GM18868 (cell line): ENCODE results near the gene FN1.
"Not testable (repeated sequence)": the region's sequence is repeated elsewhere in the genome, so short reads cannot be mapped to it uniquely, and the experiment has no call there.

Experiments used
- ATAC-seq: cut with Tn5 transposase; IDR thresholded peaks from one replicate; pipeline ENCODE4 v1.9.1; 2021; ENCODE audit warnings: mild to moderate bottlenecking, moderate library complexity; ENCODE audit not compliant: unreplicated experiment

FN1 gene

GRCh38 chr2:215409331-215410127 is 26.3 kb downstream of the FN1 start:
- ATAC-seq: no peak

GRCh38 chr2:215408441-215408840 is 27.4 kb downstream of the FN1 start:
- not testable (repeated sequence) for ATAC-seq

GRCh38 chr2:215407590-215408264 is 28.1 kb downstream of the FN1 start:
- ATAC-seq: no peak

- no peak for ATAC-seq
Observed at GRCh38 chr2:215407061-215407460, 28.8 kb downstream of the FN1 start.

- ATAC-seq: no peak
Observed at GRCh38 chr2:215405722-215406581, 29.9 kb downstream of the FN1 start.

GRCh38 chr2:215404348-215405012 is 31.4 kb downstream of the FN1 start:
- ATAC-seq: no peak

- no peak for ATAC-seq
Observed at GRCh38 chr2:215403441-215404347, 32.2 kb downstream of the FN1 start.

GRCh38 chr2:215401896-215402379 is 33.9 kb downstream of the FN1 start:
- no peak for ATAC-seq

- no peak for ATAC-seq
Observed at GRCh38 chr2:215399067-215399716, 36.7 kb downstream of the FN1 start.

GRCh38 chr2:215397632-215398341 is 38.1 kb downstream of the FN1 start:
- ATAC-seq: no peak

- no peak for ATAC-seq
Observed at GRCh38 chr2:215396595-215397313, 39.1 kb downstream of the FN1 start.

GRCh38 chr2:215395687-215396460 is 40.0 kb downstream of the FN1 start:
- no peak for ATAC-seq

GRCh38 chr2:215394102-215394805 is 41.6 kb downstream of the FN1 start:
- ATAC-seq: no peak

- ATAC-seq: no peak
Observed at GRCh38 chr2:215392687-215393270, 43.1 kb downstream of the FN1 start.

GRCh38 chr2:215392164-215392563 is 43.7 kb downstream of the FN1 start:
- ATAC-seq: no peak

- no peak for ATAC-seq
Observed at GRCh38 chr2:215391531-215391930, 44.3 kb downstream of the FN1 start.
